ENCODE measurements around the gene BRD9. TPM values are rescaled to one million over a fixed set of nuclear protein-coding genes. Genes with fewer than 3 reads are reported as not detected.

Gene BRD9
- total RNA-seq, 2 donors from 2014 or later = 17.9 to 46.2 TPM

DNA sequence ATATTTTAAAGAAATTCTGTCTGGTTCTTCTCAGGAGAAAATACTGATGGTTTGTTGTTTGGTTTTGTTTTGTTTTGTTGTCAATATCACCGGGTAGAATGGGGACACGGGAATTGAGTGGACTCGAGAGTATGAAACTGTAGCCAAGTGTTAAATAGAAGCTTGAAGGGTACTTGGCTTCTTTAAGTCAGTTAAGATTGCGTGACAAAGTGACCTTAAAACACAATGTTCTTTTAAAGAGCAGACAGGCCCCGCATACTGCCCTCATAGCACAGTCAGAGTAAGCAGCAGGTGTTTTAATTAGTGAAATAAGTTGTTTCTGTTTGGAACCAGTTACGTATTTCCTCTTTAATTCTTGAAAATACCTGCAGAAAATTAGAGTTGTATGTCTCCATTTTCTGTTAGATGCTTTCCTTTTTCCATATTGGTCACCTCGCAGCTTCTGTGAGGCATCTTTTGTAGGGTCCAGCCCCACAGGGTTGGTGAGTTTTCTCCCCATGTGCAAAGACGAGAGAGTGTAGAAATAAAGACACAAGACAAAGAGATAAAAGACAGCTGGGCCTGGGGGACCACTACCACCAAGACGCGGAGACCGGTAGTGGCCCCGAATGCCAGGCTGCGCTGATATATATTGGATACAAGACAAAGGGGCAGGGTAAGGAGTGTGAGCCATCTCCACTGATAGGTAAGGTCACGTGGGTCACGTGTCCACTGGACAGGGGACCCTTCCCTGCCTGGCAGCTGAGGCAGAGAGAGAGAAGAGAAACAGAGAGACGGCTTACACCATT, 9.7 kb upstream of the BRD9 start:
- no peak for DNase-seq (ENCODE audit: low spot score)
- Histone ChIP-seq H3K9me3 (no peaks in the 10 kb centered on the region), H3K27ac (no peak overlapping the region), H3K27me3 (replicated peaks; ENCODE audit: insufficient read depth) (no peaks in the 10 kb centered on the region), H3K36me3 (no peaks in the 10 kb centered on the region), H3K4me1 (replicated peaks) (no peaks in the 10 kb centered on the region), H3K4me3 (no peak overlapping the region)
- WGBS = 89% methylated on average over 16 of the region's 16 CpGs
- TF ChIP-seq POLR2AphosphoS5 (IDR thresholded peaks at IDR 0.05) (no peak), POLR2A (IDR thresholded peaks at IDR 0.05) (no peak)
- TF ChIP-seq, protein P1, sequence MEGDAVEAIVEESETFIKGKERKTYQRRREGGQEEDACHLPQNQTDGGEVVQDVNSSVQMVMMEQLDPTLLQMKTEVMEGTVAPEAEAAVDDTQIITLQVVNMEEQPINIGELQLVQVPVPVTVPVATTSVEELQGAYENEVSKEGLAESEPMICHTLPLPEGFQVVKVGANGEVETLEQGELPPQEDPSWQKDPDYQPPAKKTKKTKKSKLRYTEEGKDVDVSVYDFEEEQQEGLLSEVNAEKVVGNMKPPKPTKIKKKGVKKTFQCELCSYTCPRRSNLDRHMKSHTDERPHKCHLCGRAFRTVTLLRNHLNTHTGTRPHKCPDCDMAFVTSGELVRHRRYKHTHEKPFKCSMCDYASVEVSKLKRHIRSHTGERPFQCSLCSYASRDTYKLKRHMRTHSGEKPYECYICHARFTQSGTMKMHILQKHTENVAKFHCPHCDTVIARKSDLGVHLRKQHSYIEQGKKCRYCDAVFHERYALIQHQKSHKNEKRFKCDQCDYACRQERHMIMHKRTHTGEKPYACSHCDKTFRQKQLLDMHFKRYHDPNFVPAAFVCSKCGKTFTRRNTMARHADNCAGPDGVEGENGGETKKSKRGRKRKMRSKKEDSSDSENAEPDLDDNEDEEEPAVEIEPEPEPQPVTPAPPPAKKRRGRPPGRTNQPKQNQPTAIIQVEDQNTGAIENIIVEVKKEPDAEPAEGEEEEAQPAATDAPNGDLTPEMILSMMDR (IDR thresholded peaks at IDR 0.05) = no peak
- intact Hi-C loops (cut with DNase I) = loop anchor here (2.0 kb wide), 1 partner anchor 232 kb away; no protein-coding TSS in a partner anchor

DNA sequence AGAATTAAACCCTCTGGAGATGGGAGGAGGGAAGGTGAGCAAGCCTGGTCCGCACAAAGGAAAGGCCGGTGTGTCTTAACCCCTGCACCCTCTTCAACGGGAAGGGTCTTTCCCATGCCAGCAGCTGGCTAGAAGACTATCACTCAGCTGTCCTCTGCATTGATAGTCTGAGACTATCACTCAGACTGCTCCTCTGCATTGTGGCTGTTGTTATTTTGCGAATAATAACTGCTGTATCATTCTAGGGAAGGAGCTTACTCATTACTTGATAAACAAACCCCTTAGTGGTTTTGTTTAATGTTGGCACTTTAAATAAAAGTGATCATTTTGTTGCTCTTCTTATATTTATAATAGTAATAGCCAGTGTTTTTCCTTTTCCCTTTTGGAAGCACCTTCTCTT, 8.2 kb upstream of the BRD9 start:
- Histone ChIP-seq H3K4me3 (no peak overlapping the region), H3K27ac (no peak overlapping the region), H3K27me3 (replicated peaks; ENCODE audit: insufficient read depth) (no peaks in the 10 kb centered on the region), H3K36me3 (no peaks in the 10 kb centered on the region), H3K9me3 (no peaks in the 10 kb centered on the region), H3K4me1 (replicated peaks) (no peaks in the 10 kb centered on the region)
- TF ChIP-seq POLR2AphosphoS5 (IDR thresholded peaks at IDR 0.05) (no peak), POLR2A (IDR thresholded peaks at IDR 0.05) (no peak)
- TF ChIP-seq, protein P1 (IDR thresholded peaks at IDR 0.05) = no peak
- DNase-seq (ENCODE audit: low spot score) = no peak
- intact Hi-C loops (cut with DNase I) = no loop called here
- 95% methylated on average over 4 of the region's 4 CpGs for WGBS

DNA sequence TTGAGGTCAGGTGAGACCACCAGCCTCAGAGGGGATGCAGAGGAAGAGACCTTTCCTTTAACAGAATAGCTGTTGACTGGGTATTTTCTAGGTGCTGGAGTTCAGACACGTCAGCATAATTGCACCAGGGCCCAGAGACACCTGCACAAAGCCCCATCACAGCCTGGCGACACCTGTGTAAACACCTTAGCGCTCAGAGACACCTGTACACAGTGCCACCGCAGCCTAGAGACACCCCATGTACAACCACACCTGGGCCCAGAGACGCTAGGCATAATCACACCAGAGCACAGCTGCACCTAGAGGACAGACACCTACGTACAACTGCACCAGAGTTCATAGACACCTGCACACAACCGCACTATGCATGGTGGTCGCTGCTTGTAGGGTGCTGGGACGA, 1.1 kb upstream of the BRD9 start:
- H3K27me3 ChIP-seq (replicated peaks; ENCODE audit: insufficient read depth) = no peaks in the 10 kb centered on the region
- WGBS = 78% methylated on average over 9 of the region's 9 CpGs
- no peak overlapping the region for H3K4me3 ChIP-seq
- H3K9me3 ChIP-seq = no peaks in the 10 kb centered on the region
- intact Hi-C loops (cut with DNase I) = loop anchor here (10.0 kb wide), 2 partner anchors 119 to 419 kb away; no protein-coding TSS in a partner anchor
- H3K4me1 ChIP-seq (replicated peaks) = peaks cover 7% of the 10 kb centered on the region
- H3K36me3 ChIP-seq = no peaks in the 10 kb centered on the region
- TF ChIP-seq, protein P1 (IDR thresholded peaks at IDR 0.05) = no peak
- TF ChIP-seq POLR2AphosphoS5 (IDR thresholded peaks at IDR 0.05) (no peak), POLR2A (IDR thresholded peaks at IDR 0.05) (no peak)
- no peak overlapping the region for H3K27ac ChIP-seq
- no peak for DNase-seq (ENCODE audit: low spot score)

DNA sequence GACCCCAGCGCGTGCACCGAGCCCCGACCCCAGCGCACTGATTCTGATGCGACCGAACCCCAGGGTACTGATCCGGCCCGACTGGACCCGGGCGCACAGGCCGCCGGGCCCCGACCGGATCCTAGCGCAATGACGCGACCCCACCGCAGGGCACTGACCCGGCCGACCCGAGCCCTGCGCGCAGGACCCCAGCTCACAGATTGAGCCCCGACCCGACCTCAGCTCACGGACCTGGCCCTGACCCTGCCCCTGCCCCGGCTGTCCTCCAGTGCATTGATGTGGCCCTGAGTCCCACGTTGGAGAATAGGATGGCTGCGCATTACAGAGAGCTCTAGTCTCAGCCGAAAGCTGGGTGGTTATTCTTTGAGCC, 521 bp upstream of the BRD9 start:
- H3K36me3 ChIP-seq = no peaks in the 10 kb centered on the region
- DNase-seq (ENCODE audit: low spot score) = no peak
- H3K27me3 ChIP-seq (replicated peaks; ENCODE audit: insufficient read depth) = no peaks in the 10 kb centered on the region
- peaks cover 7% of the 10 kb centered on the region for H3K4me1 ChIP-seq (replicated peaks)
- WGBS = 2% methylated on average over 14 of the region's 31 CpGs
- peak overlapping the region in 1 of 2 donors; percentile 85 for H3K27ac ChIP-seq
- intact Hi-C loops (cut with DNase I) = loop anchor here (10.0 kb wide), 2 partner anchors 118 to 418 kb away; no protein-coding TSS in a partner anchor
- peak overlapping the region; percentile 78 to 95 for H3K4me3 ChIP-seq
- TF ChIP-seq, protein P1 (IDR thresholded peaks at IDR 0.05) = no peak
- TF ChIP-seq POLR2A (IDR thresholded peaks at IDR 0.05) (no peak), POLR2AphosphoS5 (IDR thresholded peaks at IDR 0.05) (no peak)
- H3K9me3 ChIP-seq = no peaks in the 10 kb centered on the region

Measured in prostate gland (tissue), 2 donors.